HPDE6-E6E7 (cell line): ENCODE results near the gene BSPRY.
"Not testable (repeated sequence)": the region's sequence is repeated elsewhere in the genome, so short reads cannot be mapped to it uniquely, and the experiment has no call there.

Source experiments
- DNase-seq: peaks from one replicate; pipeline ENCODE4 v3.0.0; 2011; ENCODE audit warnings: missing footprints; ENCODE audit errors: extremely low spot score

Gene BSPRY

GRCh38 chr9:113370806-113371325 lies 21.5 kb downstream of the BSPRY start:
- DNase-seq, result no peak

- no peak for DNase-seq
These were observed 22.7 kb downstream of the BSPRY start for GRCh38 chr9:113372059-113372458.

GRCh38 chr9:113373256-113373655 lies 23.9 kb downstream of the BSPRY start:
- DNase-seq, result no peak

GRCh38 chr9:113373676-113374392 lies 24.5 kb downstream of the BSPRY start:
- no peak for DNase-seq

GRCh38 chr9:113375057-113376023 lies 26.0 kb downstream of the BSPRY start:
- DNase-seq, result no peak

- peak; percentile 89 for DNase-seq
These were observed 27.6 kb downstream of the BSPRY start, which contains the start of gene HDHD3 for GRCh38 chr9:113376634-113377567. Gene HDHD3 (minus strand): TSS chr9:113376986. CDS start chr9:113374354, 2,632 bp downstream.

- not testable (repeated sequence) for DNase-seq
These were observed 29.9 kb downstream of the BSPRY start for GRCh38 chr9:113379094-113379828.

- not testable (repeated sequence) for DNase-seq
These were observed 30.5 kb downstream of the BSPRY start for GRCh38 chr9:113379829-113380210.

GRCh38 chr9:113380869-113381378 lies 31.6 kb downstream of the BSPRY start:
- DNase-seq, result no peak

- not testable (repeated sequence) for DNase-seq
These were observed 32.1 kb downstream of the BSPRY start for GRCh38 chr9:113381441-113381840.

- DNase-seq, result peak; percentile 50
These were observed 32.6 kb downstream of the BSPRY start for GRCh38 chr9:113381909-113382411.

GRCh38 chr9:113386571-113387393 lies 37.4 kb downstream of the BSPRY start:
- no peak for DNase-seq

GRCh38 chr9:113387560-113388230 lies 38.4 kb downstream of the BSPRY start:
- DNase-seq, result no peak

- DNase-seq, result no peak
These were observed 39.5 kb downstream of the BSPRY start for GRCh38 chr9:113388833-113389232.

- no peak for DNase-seq
These were observed 40.1 kb downstream of the BSPRY start for GRCh38 chr9:113389451-113389850.

GRCh38 chr9:113390192-113390960 lies 41.0 kb downstream of the BSPRY start:
- no peak for DNase-seq

- DNase-seq, result no peak
These were observed 42.6 kb downstream of the BSPRY start for GRCh38 chr9:113391917-113392316.

- DNase-seq, result no peak
These were observed 43.9 kb downstream of the BSPRY start for GRCh38 chr9:113393281-113393680.
